ENCODE results near the gene GTF3C1.

DNA sequence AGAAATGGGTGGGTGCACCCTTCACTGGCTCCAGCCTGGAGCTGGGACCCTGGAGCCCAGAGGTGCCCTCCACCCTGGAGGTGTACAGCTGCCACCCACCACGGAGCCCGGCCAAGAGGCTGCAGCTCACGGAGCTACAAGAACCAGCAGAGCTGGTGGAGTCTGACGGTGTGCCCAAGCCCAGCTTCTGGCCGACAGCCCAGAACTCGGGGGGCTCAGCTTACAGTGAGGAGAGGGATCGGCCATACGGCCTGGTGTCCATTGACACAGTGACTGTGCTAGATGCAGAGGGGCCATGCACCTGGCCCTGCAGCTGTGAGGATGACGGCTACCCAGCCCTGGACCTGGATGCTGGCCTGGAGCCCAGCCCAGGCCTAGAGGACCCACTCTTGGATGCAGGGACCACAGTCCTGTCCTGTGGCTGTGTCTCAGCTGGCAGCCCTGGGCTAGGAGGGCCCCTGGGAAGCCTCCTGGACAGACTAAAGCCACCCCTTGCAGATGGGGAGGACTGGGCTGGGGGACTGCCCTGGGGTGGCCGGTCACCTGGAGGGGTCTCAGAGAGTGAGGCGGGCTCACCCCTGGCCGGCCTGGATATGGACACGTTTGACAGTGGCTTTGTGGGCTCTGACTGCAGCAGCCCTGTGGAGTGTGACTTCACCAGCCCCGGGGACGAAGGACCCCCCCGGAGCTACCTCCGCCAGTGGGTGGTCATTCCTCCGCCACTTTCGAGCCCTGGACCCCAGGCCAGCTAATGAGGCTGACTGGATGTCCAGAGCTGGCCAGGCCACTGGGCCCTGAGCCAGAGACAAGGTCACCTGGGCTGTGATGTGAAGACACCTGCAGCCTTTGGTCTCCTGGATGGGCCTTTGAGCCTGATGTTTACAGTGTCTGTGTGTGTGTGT is 100.9 kb downstream of the GTF3C1 start:
- TF ChIP-seq, protein P1, sequence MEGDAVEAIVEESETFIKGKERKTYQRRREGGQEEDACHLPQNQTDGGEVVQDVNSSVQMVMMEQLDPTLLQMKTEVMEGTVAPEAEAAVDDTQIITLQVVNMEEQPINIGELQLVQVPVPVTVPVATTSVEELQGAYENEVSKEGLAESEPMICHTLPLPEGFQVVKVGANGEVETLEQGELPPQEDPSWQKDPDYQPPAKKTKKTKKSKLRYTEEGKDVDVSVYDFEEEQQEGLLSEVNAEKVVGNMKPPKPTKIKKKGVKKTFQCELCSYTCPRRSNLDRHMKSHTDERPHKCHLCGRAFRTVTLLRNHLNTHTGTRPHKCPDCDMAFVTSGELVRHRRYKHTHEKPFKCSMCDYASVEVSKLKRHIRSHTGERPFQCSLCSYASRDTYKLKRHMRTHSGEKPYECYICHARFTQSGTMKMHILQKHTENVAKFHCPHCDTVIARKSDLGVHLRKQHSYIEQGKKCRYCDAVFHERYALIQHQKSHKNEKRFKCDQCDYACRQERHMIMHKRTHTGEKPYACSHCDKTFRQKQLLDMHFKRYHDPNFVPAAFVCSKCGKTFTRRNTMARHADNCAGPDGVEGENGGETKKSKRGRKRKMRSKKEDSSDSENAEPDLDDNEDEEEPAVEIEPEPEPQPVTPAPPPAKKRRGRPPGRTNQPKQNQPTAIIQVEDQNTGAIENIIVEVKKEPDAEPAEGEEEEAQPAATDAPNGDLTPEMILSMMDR (IDR thresholded peaks at IDR 0.05), result no peak
- no peak for TF ChIP-seq POLR2A (IDR thresholded peaks at IDR 0.05)

All from adrenal gland (tissue), 5 donors.